Right renal pelvis (tissue), 4 donors: Measurements from ENCODE around the gene CIZ1. TPM values are rescaled to one million over a fixed set of nuclear protein-coding genes. Genes with fewer than 3 reads are reported as not detected.
"Not testable (repeated sequence)": the region's sequence is repeated elsewhere in the genome, so short reads cannot be mapped to it uniquely, and the experiment has no call there.

Source experiments
- DNase-seq, 4 donors: peaks; one replicate each; pipeline ENCODE4 v3.0.0-alpha.2; 2013; ENCODE audit warnings: low read depth in 4 of 4, low spot score in 3 of 4, missing footprints in 1 of 4
- polyA plus RNA-seq, 4 donors: library from polyadenylated mRNA; unstranded; fragments of 120-200 nt; gene quantifications; one replicate each; pipeline ENCODE4 v1.2.1, GENCODE V29; 2013; ENCODE audit not compliant: insufficient read length in 4 of 4

CIZ1 gene
- polyA plus RNA-seq, 4 donors, result 112 to 126 (median 114) TPM

GRCh38 chr9:128192601-128193371 is 1.4 kb upstream of the CIZ1 start:
- peak in 3 of 4 donors; percentile 66 to 76 (median 67) for DNase-seq

DNA sequence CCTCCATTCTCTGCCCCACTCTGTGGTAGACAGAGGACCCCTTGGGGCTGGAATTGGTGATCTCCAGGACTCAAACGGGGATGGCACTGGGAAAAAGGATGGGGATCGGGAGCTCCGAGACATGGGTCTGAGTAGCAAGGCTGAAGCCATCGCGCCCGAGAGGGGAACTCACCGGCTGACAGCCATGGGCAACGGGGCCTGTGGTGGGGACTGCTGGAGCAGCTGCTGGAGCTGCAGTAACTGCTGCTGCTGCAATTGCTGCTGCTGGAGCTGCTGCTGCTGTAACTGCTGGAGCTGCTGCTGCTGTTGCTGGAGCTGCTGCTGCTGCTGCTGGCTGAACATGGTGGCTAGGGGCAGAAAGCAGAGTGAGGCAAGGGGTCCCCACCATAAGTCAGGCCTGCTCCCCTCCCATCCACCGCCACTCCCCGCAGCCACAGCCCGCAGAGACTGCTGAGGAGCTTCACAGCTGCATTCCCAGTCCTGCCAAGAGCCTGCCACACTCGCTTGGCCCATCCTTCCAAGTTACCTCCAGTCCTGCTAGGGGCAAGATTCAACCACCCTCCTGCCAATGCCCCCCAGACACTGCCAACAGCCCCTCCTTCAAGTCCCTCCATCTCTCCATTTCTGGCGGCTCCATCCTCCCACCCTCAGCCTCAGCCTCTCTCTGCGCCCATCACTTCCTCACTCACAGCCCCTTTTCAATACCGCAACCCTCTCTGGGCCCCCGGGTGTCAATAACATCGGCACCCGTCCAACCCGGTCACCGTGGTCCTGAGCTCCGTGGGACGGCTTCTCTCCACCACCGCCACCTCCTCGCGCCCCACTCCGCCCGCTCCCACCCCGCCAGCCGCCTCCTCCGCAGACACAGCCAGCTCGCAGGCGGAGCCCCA is 611 bp downstream of the CIZ1 start:
- DNase-seq, result no peak

DNA sequence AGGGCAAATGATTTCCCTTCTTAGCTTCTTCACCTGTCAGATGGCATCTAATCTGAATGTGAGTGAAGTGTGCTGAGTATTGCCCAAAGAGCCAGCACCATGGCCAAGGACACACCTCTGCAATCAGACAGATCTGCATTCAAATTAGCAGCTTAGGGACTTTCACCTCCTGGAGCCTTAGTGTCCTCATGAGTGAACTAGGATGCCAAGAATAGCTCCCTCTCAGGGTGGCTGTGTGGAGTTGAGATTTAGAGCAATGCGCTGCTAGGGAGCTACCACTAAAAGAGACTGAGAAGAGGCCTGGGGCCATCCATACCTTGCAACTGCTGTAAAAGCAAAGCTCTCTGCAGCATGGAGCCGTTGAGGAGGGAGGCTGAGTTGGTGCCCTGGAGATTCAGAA is 1.4 kb downstream of the CIZ1 start:
- no peak for DNase-seq

DNA sequence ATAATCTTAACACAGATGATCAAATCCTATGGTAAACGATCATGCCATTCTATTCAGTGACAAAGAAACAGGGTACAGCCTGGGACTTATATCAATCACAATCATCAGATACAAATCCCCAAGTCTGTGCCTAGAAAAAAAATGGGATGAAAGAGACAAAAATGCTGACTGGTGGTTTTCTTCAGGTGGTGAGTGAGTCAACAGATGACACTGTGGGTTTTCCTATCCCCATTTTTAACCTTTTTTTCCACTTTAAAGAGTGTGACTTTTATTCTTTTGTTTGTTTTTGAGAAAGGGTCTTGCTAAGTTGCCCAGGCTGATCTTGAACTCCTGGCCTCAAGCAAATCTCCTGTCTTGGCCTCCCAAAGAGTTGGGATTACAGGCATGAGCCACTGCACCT is 3.2 kb downstream of the CIZ1 start:
- DNase-seq, result no peak

GRCh38 chr9:128187361-128187760 is 4.0 kb downstream of the CIZ1 start:
- DNase-seq, result no peak

GRCh38 chr9:128185979-128186965 is 5.1 kb downstream of the CIZ1 start:
- no peak for DNase-seq

GRCh38 chr9:128182893-128183588 is 8.3 kb downstream of the CIZ1 start:
- DNase-seq, result no peak

DNA sequence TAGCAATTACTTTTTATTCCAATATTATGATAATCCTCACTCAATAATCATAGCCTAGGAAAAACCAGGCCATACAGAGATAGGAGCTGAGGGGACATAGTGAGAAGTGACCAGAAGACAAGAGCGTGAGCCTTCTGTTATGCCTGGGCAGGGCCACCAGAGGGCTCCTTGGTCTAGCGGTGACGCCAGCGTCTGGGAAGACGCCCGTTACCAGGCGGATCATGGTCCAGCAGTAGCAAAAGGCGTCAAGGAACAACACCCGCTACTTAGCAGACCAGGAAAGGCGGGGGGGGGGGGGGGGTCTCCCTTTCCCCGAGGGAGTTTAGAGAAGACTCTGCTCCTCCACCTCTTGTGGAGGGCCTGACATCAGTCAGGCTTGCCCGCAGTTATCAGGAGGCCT is 9.9 kb downstream of the CIZ1 start:
- not testable (repeated sequence) for DNase-seq

GRCh38 chr9:128180447-128180846 is 10.9 kb downstream of the CIZ1 start:
- no peak for DNase-seq

GRCh38 chr9:128180001-128180400 is 11.4 kb downstream of the CIZ1 start:
- no peak for DNase-seq

DNA sequence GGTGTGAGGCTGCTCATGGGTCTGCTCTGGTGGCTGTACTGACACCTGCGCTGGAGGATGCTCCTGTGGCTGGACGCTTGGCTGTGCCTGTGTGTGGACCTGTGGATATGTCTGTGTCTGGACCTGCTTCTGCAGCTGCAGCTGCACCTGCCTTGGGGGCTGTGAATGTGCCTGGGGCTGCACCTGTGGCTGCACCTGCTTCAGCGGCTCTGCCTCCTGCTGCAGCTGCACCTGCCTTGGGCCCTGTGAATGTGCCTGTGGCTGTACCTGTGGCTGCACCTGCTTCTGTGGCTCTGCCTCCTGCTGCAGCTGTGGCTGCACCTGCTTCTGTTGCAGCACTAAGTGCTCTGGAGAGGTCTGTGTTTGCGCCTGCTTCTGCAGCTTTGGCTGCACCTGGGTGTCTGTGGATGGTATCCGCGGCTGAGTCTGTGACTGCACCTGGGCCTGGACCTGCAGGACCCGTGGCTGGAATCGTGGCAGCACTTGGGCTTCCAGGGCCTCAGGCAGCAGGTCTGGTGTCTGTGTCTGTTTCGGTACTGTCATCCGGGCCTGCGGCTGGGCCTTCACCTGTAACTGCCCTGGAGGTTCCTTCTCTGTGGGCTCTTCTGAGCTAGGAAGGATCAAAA is 12.5 kb downstream of the CIZ1 start:
- no peak for DNase-seq

DNA sequence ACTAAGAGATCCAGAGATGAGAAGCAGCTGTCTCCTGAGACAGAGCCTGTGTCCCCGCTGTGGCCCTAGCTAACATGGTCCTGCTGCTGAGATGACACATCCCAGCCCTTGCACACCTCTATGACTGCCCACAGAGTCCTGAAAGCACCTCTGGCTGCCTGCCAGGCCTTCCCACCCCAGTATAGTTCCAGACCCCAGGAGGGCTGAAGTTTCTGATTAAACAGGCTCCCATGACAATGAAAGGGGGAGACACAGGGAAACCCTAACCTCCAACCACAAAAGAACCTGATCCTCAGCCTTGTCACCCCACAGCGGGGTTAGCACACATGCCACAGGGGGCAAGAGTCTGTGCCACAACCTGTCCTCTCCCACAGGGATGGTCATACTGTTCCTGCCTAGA is 15.6 kb downstream of the CIZ1 start:
- no peak for DNase-seq

DNA sequence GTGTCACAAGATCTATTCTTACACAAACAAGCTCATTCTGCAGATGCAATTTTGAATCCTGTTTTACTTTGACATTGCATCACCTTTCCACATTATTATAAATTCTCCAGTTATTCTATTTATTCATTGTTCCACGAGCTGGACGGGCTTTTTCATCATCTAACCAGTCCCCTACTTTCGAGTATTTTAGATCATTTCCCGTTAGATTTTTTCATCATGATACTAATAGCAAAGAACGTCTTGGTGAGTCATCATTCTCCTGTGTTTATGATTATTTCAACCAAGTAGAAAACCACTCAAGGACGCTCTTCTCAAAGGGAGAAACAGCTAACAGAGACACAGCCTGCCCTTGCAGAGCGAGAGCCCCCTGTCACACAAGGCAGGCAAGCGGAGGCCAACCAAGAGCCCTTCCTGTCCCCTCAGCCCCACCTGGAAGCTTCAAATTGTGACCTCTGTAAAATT is 16.2 kb downstream of the CIZ1 start:
- no peak for DNase-seq

DNA sequence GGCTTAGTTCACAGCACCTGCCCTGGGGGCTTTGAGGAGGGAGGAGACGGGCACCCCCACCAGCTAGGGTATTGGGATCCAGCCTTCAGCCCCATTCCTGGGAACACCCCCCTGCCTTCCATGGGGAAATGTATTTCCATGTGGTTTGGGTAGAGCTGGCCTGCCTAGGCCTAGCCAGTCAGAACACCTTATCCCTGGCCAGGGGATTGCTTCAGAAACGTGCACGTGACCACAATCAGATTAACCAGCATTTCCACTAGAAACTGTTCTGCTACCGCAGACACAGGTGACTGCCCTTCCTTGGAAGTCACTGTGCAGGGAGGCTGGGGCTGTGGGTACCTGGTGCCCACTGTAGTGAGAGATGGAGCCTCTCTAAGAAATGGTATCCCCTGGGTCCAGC is 17.3 kb downstream of the CIZ1 start:
- no peak for DNase-seq

GRCh38 chr9:128169925-128170324 is 21.4 kb downstream of the CIZ1 start:
- DNase-seq, result no peak

DNA sequence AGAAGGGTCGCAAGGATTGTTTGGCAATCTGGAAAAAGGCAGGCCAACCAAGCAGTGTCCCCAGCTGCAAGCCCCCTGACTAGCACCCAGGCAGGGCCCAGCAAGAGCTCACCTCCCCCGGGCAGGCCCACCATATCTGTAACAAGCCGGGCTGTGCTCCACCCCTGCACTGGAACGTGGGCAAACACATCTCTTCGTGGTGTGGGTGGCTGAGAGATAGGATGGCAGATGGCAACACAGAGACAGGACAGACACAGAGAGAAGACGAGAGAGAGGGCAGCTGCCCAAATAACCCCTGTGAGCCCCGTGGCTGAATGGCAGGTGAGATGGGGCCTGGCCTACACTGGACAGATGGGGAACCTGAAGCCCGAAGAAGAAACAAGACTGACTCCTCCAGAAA is 21.9 kb downstream of the CIZ1 start:
- DNase-seq, result no peak

- DNase-seq, result no peak
Measured at GRCh38 chr9:128168731-128169308, 22.6 kb downstream of the CIZ1 start.

GRCh38 chr9:128167209-128167608 is 24.2 kb downstream of the CIZ1 start:
- no peak for DNase-seq

- no peak for DNase-seq
Measured at GRCh38 chr9:128166169-128166568, 25.2 kb downstream of the CIZ1 start.
